Activated CD4-positive, alpha-beta T cell treated with anti-CD3 and anti-CD28 coated beads, Interleukin-10, Interleukin-2, amounts not matched to agents 100 ng/mL and 50 ng/mL, durations not matched to agents 16 hours and 8 hours (primary cell): ENCODE data around the gene LYZL6.
A peak's percentile ranks its signal among the peaks of the same experiment; 100 is the strongest.
"Not testable (repeated sequence)": the region's sequence is repeated elsewhere in the genome, so short reads cannot be mapped to it uniquely, and the experiment has no call there.

ENCODE experiments used
- DNase-seq: peaks from one replicate; pipeline ENCODE4 v3.0.0-alpha.2; 2020

The LYZL6 gene

DNA sequence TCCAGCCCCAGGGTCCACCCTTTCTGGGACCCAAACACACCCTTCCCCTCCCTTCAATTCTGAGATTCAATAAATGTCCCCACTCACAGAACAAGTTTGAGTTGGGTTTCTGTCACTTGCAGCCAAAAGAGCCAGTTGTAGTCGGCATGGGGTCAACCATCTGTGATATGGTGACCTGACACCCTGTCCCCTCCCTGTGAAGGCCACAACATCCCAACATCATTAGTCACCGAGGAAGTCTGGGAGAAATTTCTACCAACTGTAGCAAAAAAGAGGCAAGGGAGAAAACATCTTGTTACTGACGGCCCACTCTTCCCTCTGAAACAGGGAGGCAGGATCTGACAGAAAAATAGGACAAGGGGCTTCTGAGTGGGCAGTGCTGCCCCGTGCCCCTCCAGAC is 638 bp upstream of the LYZL6 start:
- DNase-seq, result no peak

DNA sequence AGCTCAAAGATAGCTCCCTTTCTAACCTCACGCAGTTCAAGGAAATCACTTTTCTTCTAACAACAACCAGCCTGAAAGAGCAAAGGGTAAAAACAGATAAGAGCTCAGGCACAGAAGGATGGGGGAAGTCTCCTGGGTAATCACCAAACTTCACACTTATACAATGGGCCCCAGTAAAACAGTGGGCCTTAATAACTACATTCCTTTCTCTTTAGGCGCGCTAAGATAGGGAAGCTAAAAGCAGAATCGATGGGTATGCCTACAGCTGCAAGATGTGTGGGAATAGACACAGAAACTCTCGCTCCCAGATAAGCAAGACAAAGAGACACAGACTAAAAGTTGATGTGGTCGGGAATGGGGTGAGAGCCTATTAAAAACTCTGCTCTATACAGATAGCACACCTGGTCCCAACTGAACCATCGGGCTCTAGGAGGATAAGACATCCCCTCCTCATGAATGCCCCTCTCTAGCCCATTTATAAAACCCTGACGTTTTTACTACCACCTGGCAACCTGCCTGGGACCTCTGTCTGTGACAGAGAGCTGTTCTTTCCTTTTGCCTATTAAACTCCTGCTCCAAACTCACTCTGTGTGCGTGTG is 826 bp downstream of the LYZL6 start:
- DNase-seq, result no peak

DNA sequence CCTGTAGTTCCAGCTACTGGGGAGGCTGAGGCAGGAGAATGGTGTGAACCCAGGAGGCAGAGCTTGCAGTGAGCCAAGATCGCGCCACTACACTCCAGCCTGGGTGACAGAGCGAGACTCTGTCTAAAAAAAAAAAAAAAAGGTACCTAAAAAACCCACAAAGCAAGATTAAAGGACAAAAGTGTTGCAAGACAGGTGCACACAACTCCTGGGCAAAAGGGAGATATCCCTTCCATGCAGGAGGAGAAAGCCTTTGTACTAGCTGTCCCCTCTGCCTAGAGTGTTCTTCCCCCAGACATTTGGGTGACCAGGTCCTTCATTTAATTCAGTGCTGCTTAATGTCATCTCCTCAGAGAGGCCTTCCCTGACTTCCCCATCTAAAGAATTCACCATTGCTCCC is 5.0 kb downstream of the LYZL6 start:
- DNase-seq, result not testable (repeated sequence)

DNA sequence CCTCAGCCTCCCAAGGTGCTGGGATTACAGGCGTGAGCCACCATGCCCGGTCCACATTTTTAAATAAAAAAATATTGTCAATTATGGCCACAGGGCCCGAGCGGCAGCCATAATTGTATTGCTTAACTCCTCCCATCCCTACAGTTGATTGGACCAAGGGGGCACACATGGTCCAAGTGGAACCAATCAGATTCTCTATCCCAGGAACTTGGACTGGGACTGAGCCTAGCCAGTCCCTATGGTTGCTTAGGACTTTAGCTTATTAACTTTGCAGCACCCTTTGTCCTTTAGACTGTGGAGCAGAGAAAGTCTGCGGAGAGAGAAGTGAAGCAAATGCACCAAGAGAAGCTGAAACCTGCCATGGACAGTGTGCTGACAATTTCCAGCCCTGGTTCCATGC is 7.5 kb downstream of the LYZL6 start:
- DNase-seq, result no peak

DNA sequence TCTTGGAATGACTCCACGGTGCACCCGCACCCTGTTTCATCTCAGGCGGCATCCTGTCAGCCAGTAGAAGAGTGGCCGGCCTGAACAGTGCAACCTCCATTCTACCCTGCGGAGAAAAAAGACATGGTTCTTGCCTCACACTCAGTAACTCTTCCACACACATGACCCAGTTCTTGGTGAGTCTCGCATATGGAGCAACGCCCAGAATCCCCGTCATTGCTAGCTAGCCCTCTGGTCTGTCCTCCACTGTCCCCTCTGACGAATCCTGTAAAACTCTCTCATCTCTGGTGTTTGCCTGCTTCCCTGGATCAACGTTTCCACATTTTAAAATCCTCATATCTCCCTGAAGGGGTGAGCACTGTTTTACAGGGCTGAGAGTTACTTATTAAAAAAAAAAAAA is 8.8 kb downstream of the LYZL6 start:
- no peak for DNase-seq

DNA sequence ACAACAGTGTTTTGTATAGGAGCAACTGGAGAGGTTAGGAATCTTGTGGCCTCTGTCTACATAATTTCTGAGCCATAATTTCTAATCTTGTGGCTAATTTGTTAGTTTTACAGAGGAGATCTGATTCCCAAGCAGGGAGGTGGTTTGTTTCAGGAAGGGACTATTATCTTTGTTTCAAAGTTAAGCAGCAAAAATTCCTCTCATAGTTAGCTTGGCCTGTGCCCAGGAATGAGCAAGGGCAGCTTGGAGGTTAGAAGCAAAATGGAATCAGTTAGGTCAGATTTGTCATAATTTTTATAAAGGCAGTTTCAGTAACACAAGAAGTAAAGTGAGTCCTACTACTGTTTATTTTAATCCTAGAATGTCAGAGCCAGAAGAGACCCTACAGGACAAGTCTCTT is 10.9 kb downstream of the LYZL6 start:
- no peak for DNase-seq

DNA sequence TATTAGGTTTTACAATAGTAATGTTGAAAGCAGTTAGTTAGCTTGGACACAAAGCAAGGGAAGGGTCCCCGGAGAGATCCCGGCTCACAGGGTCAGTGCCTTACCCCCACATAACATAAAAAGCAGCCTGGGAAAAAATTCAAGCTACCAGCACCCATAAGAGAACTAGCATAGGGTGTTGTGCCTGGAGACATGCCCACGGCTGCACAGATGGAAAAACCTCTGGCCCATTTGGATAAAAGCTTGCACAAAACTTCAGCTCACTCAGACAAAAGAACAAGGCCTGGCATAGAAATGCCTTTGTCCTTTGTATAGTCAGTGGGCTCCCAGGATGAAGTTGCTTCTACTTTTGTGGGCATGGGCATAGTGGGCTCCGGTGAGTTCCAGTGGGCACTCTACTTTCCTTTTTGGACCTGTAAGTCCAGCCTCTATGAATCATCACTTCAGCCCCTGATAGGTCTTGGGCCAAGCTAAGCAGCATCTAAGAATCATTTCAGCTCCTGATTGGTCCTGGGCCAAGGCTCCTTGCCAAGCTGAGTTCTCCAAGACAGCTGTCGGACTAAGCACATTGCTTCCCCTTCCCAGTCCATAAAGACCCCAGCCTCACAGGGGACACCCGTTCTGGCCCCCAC is 11.6 kb downstream of the LYZL6 start:
- no peak for DNase-seq

DNA sequence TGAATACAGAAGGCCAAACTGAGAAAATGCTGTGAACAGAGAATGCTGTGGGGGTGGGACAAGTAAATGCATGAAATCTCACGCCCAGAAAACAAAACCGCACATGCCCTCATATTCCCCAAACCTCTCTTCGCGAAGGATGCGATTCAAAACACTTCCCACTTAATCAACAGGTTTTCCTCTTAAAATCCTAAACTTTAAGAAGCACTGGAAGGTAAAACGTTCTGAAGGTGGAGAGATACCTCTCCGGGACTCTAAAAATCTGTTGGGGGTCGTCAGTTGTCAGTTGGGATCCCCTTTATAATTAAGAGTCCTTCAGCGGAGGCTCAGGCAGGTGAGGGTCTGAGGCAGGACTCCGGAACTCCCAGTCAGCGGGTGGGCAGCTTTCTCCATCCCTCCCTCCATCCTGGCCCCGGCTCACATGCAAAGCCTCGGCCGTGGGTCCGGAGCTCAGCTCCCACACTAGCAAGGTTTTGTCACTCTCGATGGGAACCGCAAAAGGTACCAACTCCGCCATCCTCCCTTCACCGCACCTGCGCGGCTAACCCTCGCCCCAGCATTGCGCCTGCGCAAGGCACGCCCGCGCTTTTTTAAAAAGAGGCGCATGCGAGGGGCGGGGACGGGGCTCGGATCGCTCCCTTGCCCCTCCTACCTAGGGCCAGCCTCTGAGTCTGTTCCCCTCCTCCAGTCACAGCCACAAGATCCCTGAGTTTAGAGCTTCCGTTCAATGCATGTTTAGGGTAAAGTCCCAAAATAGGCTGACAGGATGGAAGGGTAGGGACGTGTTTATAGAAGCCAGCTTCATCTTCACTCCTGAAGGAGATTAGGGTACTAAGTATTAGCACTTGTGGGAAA is 13.1 kb downstream of the LYZL6 start, which contains the start of gene RDM1:
TSS of gene RDM1 (minus strand) at position 563 of the 855 bp plus-strand sequence. CDS start at position 517, 46 bp downstream.
- peak; percentile 94 for DNase-seq

DNA sequence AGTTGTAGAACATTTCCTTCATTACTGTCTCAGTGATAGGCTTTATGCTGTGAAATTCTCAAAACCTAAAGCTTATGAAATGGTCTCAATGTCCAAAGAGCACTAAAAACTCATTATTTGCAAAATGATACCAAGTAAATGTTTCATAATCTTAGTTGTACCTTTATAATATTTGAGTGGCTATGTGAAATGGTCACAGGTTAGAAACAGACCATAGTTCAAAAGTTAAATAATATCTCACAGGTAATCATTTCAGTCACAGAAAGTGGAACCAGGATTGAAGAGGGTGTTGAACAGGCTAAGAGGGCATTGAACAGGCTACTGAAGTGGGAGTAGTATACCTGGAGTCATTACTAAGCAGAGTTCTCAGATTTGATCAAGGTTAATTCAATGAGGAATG is 15.8 kb downstream of the LYZL6 start:
- DNase-seq, result no peak

DNA sequence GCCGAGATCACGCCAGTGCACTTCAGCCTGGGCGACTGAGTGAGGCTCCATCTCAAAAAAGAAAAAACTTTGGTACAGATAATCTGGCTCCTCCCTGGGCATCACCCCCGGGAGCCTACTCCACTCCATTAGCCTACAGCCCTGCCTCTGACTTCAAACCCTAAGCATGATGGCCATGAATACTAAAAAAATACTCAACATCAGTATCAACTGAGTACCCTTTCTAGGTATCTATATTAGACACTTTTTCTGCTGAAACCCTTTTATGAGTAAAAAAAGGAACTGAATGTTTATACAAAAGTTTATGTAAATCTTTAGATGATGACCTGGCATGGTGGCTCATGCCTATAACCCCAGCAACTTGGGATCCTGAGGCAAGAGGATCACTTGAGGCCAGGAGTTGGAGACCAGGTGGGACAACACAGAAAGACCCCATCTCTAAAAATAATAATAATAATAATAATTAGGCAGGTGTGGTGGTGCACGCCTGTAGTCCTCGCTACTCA is 19.9 kb downstream of the LYZL6 start:
- no peak for DNase-seq

DNA sequence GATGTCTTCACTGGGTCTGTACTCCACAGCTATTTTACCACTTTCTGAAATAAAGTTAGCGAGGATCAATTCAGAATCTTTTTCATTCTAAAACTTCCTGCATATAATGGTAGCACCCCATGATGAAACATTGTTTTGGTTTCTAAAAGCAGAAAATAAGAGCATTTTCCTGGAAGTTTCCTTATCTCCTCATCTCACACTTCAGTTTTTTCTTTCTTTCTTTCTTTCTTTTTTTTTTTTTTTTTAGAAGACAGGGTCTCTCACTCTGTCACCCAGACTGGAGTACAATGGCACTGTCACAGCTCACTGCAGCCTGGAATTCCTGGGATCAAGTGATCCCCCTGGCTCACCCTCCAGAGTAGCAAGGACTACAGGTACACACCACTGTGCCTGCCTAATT is 23.3 kb downstream of the LYZL6 start:
- no peak for DNase-seq

DNA sequence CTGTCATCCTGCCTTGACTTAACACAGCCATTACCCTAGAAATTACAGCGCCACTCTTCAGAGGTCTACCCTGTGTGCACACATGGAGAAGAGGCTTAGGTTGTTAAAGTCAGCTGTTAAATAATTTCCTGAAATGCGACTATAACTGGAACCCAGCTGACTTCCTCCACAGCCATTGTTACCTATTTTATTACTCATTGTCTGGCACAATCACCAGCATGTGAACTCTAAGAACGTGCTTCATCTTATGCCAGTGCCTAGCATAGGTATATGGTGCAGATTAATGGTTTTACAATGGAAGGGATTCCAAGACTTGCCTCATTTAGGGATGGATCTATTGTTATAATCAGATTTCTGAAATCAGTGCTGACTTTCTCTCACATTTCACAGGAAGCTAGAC is 24.8 kb downstream of the LYZL6 start:
- DNase-seq, result no peak

DNA sequence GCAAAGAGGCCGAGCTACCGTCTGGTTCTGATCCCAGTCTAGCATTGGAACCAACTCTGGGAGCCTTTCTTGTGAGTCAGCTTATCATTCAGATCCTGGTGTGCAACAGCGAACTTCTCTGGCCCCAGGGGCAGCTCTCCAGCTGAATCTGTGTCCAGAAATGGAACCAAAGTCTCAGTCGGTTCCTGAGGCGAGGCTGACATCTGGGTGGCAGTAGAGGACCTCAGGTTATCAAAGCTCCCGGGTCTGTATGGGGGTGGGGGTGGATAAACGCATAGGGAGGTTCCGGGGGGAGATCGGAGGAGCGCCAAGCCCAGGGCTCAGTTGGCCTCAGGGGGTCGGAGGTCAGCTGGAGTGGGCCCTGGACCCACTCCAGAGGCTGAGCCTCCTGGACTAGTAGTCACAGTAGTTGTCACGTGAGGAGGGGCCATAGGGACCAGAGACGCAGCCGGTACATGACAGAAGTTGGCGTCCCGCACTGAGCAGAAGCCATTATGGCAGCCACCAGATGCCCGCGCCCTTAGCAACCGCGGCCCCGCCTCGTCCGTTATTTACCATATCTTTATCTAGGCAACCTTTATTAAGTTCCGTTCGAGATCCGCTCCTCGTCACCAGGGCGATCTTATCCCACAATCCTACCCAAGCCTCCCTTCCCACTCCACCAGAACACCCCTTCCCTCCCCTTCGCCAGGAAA is 25.8 kb downstream of the LYZL6 start:
- no peak for DNase-seq

DNA sequence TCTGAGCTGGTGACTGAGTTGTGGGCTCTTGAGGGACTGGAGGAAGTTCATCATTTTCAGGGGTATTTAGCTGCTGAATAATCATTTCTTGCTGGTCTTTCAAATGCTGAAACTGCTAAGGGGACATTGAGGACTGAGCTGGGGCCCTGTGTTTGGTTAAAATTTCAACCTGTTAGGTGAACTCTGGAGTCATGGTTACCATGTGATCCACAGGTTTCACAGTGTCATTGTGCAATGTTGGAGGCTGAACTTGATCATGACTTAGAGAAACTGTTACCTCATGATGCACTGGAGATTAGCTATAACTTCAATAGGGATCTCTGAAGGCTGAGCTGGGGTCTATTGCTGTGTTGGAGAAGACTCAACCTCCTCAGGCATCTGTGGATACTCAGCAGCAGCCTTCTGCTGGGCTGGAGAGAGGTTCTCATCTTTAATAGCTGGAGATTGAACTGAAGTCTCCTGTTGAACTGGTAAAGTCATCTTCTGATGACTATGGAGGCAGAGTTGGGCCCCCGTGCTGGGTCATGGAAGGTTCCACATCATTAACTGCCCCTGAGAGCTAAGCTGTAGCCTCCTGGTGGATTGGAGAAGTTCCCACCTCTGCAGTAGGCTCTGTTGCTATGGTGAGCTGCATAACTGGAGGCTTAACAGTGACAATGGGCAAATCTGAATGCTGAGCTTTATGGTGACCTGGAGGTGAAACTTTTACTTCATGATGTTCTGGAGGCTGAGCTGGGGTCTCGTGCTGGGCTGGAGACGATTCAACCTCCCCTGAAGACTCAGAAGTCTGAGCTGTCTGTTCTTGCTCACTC is 28.2 kb downstream of the LYZL6 start:
- DNase-seq, result no peak

DNA sequence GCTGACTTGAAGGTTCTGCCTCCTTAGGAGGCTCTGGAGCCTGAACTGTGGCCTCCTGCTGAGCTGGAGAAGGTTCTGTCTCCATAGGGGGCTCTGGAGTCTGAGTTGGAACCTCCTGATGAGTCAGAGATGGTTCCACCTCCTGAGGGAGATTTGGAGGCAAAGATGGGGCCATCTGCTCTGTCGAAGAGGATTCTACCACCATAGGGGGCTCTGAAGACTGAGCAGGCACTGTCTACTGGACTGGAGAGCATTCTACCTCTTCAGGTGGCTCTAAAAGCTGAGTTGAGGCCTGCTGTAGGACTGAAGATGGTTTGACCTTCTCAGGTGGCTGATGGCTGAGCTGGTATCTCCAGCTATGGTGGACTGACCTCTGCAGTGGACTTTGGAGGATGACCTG is 29.2 kb downstream of the LYZL6 start:
- no peak for DNase-seq

DNA sequence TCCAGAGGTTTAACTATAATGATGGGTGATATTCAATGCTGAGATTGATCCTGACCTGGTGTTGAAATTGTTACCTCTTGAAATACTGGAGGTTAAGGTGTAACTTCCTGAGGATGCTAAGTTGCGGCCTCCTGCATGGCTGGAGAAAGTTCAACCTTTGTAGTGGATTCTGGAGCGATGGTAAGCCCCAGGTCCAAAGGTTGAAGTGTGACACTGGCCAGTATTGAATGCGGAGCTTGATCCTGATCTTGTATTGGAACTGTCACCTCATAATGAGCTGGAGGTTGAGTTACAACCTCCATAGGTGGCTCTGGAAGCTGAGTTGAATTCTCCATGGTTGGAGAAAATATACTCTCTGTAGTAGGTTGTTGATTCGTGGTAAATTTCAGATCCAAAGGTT is 29.9 kb downstream of the LYZL6 start:
- no peak for DNase-seq

DNA sequence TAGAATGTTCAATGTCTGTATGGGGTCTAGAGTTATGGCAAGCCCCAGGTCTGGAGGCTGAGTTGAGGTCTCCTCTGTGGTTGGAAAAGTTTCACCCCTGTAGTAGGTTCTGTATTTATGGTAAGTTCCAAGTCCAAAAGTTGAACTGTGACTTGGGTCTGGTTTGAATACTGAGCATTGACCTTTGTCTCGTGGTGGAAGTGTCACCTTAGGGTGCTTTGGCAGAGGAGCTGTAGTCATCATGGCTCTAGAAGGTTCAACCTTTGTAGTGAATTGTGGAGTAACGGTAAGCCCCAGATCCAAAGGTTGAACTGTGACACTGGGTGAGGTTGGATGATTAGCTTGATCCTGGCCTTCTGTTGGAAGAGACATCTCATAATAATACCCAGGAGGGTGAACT is 30.6 kb downstream of the LYZL6 start:
- DNase-seq, result no peak

DNA sequence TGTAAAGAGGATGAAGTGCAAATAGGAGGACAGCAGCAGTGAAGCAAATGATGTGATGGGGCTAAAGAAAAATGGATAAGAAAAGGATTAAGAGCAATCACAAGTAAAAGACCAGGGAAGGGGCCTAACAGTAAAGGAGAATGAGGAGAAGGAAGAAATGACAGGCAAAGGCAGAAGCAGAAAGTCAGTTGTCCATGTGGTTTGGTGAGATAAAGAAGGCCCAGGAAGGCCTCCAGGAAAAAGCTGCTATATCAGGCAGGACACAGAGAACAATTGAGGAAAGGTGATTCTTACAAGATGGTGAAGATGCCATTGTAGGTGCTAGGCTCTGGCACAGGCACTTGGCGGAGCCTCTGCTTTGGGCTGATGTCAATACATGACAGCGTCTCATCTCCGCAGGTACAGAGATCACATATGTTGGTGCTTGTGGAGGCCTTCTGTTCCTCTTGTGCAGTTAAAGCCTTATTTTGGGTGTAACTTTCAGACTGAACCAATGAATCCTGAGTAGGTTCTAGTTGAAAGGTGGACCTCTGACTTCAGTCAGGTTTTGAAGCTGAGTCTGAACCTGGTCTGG is 31.1 kb downstream of the LYZL6 start:
- no peak for DNase-seq

DNA sequence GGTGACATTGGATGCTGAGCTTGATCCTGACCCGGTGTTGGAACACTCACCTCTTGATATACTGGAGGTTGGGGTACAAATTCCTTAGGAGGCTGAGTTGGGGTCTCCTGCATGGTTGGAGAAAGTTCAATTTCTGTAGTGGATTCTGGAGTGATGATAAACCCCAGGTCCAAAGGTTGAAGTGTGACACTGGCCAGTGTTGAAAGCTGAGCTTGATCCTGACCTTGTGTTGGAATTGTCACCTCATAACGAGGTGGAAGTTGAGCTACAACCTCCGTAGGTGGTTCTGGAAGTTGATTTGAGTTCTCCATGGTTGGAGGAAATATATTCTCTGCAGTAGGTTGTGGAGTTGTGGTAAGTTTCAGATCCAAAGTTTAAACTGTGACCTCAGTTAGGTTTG is 34.1 kb downstream of the LYZL6 start:
- DNase-seq, result no peak

DNA sequence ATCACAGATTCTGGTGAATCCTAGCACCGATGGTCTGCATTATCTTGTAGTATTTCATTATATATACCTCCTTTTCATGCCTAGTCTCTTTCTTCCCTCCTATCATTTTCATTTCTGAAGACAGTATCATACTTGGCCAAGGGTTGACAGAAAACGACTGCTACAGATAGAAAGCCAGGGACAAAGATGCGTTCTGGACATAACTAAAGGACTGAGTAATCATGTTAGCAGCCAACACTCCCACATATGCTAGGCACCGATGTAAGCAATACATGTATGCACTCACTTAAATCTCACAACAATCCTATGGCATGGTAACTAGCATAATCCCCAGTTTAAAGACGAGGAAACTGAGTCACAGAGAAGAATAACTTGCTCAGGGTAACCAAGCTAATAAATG is 35.8 kb downstream of the LYZL6 start:
- no peak for DNase-seq

DNA sequence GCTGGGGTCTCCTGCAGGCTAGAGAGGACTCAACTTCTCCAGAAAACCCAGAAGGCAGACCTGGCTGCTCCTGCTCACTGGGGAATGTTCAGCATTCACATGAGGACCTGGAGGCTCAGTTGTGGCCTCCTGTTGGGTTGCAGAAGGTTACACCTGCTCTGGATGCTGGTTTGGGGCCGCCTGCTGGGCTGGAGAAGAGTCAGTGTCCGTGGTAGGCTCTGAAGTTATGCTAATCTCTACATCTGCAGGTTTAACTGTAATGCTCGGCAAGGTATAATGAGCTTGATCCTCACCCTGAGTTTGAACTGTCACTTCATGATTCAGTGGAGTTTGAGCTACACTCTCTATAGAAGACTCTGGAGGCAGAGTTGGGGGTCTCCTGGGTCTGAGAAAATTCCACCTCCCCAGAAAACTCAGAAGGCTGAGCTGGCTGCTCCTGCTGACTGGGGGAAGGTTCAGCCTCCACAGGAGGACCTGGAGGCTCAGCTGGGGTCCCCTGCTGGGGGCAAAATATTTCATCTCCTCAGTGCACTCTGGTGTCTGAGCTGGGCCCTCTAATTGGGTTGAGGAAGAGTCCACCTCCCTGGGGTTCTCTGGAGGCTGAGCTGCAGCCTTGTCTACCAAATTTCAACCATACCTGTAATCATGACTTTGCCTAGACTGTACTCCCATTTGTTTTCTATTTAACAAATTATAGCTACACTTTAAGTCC is 36.4 kb downstream of the LYZL6 start:
- no peak for DNase-seq
